H1 (cell line): ENCODE data around the gene ZNF248.

Source experiments
- BRCA1 ChIP-seq: IDR thresholded peaks from 2 replicates; pipeline ENCODE4 v1.6.1; 2012; ENCODE audit warnings: low read depth, low read length, improper control_type of control experiment
- CHD1 ChIP-seq: IDR thresholded peaks from 2 replicates; pipeline ENCODE4 v1.6.1; 2012; ENCODE audit warnings: low read depth, low read length, improper control_type of control experiment
- JUND ChIP-seq: IDR thresholded peaks from 2 replicates; pipeline ENCODE4 v1.6.1; 2011; ENCODE audit warnings: mild to moderate bottlenecking, improper control_type of control experiment, low read length
- POLR2A ChIP-seq, 2 experiments: IDR thresholded peaks; 1 replicate in 1 of 2; 2 replicates in 1 of 2; pipeline ENCODE4 v1.6.1; 2011; ENCODE audit warnings: low read depth in 2 of 2, low read length in 2 of 2, mild to moderate bottlenecking in 2 of 2; ENCODE audit errors: control extremely low read depth in 1 of 2
- RFX5 ChIP-seq: IDR thresholded peaks from 2 replicates; pipeline ENCODE4 v1.6.1; 2011; ENCODE audit warnings: low read depth, low read length, improper control_type of control experiment, borderline replicate concordance
- RNF2 ChIP-seq: fragments of 200-900, 300-1000 bp; sonication (generic); IDR thresholded peaks from 2 replicates; pipeline ENCODE4 v1.7.1; 2016; ENCODE audit warnings: borderline replicate concordance, low read depth, mild to moderate bottlenecking, antibody characterized with exemption, low read length; ENCODE audit not compliant: poor library complexity, severe bottlenecking; ENCODE audit errors: missing control alignments
- ZNF274 ChIP-seq: IDR thresholded peaks from 2 replicates; pipeline ENCODE4 v1.7.0; 2012; ENCODE audit warnings: low read length, borderline replicate concordance; ENCODE audit errors: extremely low read depth
- TF ChIP-seq, protein P1 (sequence below), 3 experiments: IDR thresholded peaks; 1 replicate in 2 of 3; 2 replicates in 1 of 3; pipeline versions ENCODE4 v1.5.1 to v1.6.1; 2011; ENCODE audit warnings: low read length in 3 of 3, mild to moderate bottlenecking in 3 of 3, inconsistent platforms in 2 of 3, low read depth in 1 of 3, moderate library complexity in 1 of 3; ENCODE audit not compliant: insufficient read depth in 1 of 3; ENCODE audit errors: control extremely low read depth in 1 of 3
- TF ChIP-seq, protein P2 (sequence below): IDR thresholded peaks from 2 replicates; pipeline ENCODE4 v1.6.1; 2012; ENCODE audit warnings: inconsistent platforms

DNA sequence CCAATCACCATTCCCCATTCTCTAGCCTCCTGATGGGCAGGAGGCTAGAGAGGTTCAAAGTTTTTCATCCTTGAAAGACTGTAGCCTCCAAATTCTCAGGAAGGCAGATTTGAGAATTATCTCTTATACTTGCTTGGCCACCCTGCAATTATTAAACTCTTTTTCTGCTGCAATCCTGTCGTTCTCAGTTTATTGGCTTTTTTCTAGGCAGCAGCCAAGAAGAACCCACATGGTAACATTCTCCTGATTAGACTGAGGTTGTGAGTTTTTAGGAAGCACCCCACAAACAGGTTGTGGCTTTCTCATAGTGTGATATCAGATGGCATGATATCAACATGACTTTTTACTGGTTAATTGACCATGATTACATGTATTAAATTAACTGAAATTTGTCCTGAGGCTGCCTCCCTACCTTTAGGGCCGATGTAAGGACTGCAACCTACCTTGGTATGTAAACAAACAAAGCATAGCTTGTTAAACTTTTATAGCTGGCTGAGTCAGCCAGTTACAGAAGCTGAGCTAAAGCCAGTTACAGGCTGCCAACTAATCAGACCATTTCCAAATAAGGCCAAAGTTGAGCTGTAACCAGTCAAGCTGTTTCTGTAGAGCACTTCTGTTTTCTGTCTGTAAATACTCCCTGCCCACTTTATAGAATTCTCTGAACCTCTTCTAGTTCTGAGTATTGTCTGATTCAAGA, 3.2 kb upstream of the ZNF248 start:
- TF ChIP-seq, protein P1, sequence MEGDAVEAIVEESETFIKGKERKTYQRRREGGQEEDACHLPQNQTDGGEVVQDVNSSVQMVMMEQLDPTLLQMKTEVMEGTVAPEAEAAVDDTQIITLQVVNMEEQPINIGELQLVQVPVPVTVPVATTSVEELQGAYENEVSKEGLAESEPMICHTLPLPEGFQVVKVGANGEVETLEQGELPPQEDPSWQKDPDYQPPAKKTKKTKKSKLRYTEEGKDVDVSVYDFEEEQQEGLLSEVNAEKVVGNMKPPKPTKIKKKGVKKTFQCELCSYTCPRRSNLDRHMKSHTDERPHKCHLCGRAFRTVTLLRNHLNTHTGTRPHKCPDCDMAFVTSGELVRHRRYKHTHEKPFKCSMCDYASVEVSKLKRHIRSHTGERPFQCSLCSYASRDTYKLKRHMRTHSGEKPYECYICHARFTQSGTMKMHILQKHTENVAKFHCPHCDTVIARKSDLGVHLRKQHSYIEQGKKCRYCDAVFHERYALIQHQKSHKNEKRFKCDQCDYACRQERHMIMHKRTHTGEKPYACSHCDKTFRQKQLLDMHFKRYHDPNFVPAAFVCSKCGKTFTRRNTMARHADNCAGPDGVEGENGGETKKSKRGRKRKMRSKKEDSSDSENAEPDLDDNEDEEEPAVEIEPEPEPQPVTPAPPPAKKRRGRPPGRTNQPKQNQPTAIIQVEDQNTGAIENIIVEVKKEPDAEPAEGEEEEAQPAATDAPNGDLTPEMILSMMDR (IDR thresholded peaks at IDR 0.05; ENCODE audit: control extremely low read depth in 1 of 3, insufficient read depth in 1 of 3, low read depth in 1 of 3, low read length in 3 of 3) = no peak
- TF ChIP-seq RFX5 (no peak), RNF2 (no peak), JUND (no peak), CHD1 (no peak), ZNF274 (no peak), POLR2A (IDR thresholded peaks at IDR 0.05; ENCODE audit: control extremely low read depth in 1 of 2, low read depth in 2 of 2, low read length in 2 of 2) (no peak), BRCA1 (no peak)
- TF ChIP-seq, protein P2, sequence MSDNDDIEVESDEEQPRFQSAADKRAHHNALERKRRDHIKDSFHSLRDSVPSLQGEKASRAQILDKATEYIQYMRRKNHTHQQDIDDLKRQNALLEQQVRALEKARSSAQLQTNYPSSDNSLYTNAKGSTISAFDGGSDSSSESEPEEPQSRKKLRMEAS = no peak
